Mononuclear cell (primary cell): ENCODE measurements around the gene GNAS-AS1. TPM values are rescaled to one million over a fixed set of nuclear protein-coding genes. Genes with fewer than 3 reads are reported as not detected.

ENCODE experiments used
- H3K27me3 ChIP-seq: 2 replicates; pipeline ENCODE4 v1.6.0; 2011; ENCODE audit warnings: low read length, control low read depth; ENCODE audit not compliant: insufficient read depth
- H3K4me1 ChIP-seq: 2 replicates; pipeline ENCODE4 v1.5.1; 2011; ENCODE audit warnings: mild to moderate bottlenecking, low read length, control low read depth; ENCODE audit not compliant: insufficient read depth
- H3K4me3 ChIP-seq: 2 replicates; pipeline ENCODE4 v1.5.1; 2011; ENCODE audit warnings: mild to moderate bottlenecking, low read length, moderate library complexity
- H3K9me3 ChIP-seq: 2 replicates; pipeline ENCODE4 v1.5.1; 2011; ENCODE audit warnings: low read depth, mild to moderate bottlenecking, control low read depth, low read length
- total RNA-seq: library from RNA; depleted of rRNA; stranded (reverse); fragments of >200 nt; gene quantifications from one replicate; pipeline ENCODE4 v1.2.3, GENCODE V29; 2012

The GNAS-AS1 gene
- total RNA-seq, 1 donor: 0.10 TPM

- Histone ChIP-seq H3K27me3 (no peaks in the 10 kb centered on the region), H3K9me3 (no peaks in the 10 kb centered on the region), H3K4me1 (peaks cover 35% of the 10 kb centered on the region), H3K4me3 (peak overlapping the region; percentile 60)
Measured at GRCh38 chr20:58890518-58891085, 39.9 kb upstream of the GNAS-AS1 start.

- no peaks in the 10 kb centered on the region for H3K9me3 ChIP-seq
- H3K4me3 ChIP-seq: peak overlapping the region; percentile 60
- H3K27me3 ChIP-seq: no peaks in the 10 kb centered on the region
- peaks cover 28% of the 10 kb centered on the region for H3K4me1 ChIP-seq
Measured at GRCh38 chr20:58889798-58890517, 39.3 kb upstream of the GNAS-AS1 start.

DNA sequence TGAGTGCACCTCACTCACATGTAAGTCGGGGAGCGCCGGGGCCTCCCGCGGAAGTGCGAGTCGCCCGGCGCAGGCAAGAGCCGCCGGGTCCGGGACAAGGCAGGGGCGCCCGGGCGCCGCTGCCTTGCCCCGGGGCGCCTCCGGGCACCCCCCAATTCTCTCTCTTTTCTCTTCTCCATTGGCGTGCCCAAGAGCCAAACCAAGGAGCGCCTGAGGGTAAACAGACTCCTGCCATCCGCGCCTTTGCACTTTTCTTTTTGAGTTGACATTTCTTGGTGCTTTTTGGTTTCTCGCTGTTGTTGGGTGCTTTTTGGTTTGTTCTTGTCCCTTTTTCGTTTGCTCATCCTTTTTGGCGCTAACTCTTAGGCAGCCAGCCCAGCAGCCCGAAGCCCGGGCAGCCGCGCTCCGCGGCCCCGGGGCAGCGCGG is 38.6 kb upstream of the GNAS-AS1 start:
- Histone ChIP-seq H3K9me3 (no peaks in the 10 kb centered on the region), H3K27me3 (no peaks in the 10 kb centered on the region), H3K4me1 (peaks cover 22% of the 10 kb centered on the region), H3K4me3 (peak overlapping the region; percentile 60)

DNA sequence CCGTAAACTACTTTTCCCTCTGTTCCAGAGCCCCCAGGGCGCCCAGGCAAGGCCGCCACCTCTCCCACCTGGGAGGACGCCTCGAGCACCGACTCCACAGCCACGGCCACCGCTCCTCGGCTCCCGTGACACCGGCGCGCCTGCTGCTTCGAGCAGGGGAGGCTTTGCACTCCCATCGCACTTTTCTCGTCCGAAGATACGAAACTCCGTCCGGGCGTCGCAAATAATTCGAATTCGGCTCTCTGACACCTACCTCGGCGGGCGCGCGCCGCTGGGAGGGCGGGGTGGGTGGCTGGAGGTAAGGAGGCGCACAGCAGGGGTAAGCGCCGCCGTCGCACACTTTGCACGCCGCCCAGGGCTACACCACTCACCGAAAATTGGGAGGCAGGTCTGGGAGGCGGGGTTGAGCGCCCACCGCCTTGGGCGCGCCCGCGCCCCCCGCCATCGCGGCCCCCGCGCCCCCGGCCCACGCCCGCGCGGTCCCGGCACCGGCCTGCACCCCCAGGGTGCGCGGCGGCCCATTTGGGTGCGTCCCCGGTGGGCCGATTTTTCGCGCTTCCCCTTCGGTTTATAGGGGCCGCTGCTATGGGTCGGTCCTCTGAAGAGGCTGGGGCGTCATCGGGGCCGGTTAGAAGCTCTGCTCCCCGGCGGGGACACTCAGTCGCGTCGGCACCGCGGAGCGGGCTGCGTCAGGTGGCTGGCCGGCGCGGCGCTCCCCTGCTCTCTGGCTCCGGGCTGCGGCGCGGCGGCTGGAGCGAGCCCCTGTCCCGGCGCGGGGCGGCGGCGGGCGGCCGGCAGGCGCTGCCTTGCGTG is 38.0 kb upstream of the GNAS-AS1 start:
- Histone ChIP-seq H3K27me3 (no peaks in the 10 kb centered on the region), H3K4me3 (peak overlapping the region; percentile 60), H3K4me1 (peaks cover 16% of the 10 kb centered on the region), H3K9me3 (no peaks in the 10 kb centered on the region)

DNA sequence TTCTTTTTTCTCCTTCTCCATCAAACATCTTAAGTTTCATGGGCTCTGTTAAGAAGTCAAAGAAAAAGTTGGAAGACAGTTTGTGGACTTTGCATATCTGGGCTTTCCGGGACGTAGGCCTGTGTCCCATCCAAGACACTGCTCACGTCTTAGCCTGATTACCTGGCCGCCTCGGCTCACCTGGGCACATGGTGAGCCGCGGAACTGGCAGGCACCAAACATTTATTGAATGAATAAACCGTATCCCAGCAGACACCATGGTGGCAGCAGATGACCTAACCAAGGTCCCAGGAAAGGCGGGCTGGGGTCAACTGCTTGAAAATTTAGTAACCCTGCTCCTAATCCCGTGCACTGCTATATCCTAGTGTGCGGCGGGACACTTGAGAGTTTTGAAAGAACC is 37.4 kb upstream of the GNAS-AS1 start:
- H3K4me3 ChIP-seq: peak overlapping the region; percentile 60
- H3K9me3 ChIP-seq: no peaks in the 10 kb centered on the region
- H3K27me3 ChIP-seq: no peaks in the 10 kb centered on the region
- peaks cover 14% of the 10 kb centered on the region for H3K4me1 ChIP-seq

DNA sequence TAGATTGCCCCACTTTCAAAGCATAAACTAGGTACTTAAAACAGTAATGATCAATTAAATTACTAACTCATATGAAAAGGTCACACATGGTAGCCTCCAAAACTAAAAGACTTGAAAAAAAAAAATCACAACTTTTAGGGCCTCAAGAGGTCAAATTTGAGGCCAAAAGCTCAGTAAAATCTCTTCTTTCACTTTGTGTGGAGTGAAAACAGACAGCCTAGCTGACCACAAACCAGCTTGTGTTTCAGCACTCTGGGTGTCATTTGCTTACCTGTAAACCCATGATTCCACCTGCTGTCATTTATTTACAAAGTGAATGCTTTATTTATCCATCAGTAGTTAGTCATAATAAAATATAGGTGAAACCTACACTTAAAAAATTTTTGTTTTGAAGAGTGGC is 35.8 kb upstream of the GNAS-AS1 start:
- peaks cover 10% of the 10 kb centered on the region for H3K4me1 ChIP-seq
- H3K27me3 ChIP-seq: no peaks in the 10 kb centered on the region
- no peaks in the 10 kb centered on the region for H3K9me3 ChIP-seq
- H3K4me3 ChIP-seq: no peak overlapping the region

DNA sequence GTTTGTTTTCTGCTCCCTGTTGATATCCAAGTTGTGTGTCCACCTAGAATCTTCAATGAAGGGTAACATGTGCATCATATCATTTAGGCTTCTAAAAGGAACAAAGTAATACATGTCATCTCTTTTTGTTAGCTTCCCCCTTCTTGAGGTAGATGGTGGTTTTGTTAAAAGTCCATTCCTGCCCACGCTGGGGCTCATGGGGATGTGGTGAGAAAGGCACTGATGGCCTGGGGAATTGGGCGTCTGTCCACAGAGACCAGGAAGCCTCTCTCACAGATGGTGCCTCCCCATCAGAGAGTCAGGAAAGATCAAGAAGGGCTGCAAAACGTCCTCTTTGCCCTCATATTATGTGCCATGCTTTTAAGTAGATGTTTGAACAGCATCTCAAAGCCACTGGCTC is 34.3 kb upstream of the GNAS-AS1 start:
- Histone ChIP-seq H3K4me1 (peaks cover 6% of the 10 kb centered on the region), H3K27me3 (no peaks in the 10 kb centered on the region), H3K4me3 (no peak overlapping the region), H3K9me3 (no peaks in the 10 kb centered on the region)

- H3K27me3 ChIP-seq: no peaks in the 10 kb centered on the region
- no peak overlapping the region for H3K4me3 ChIP-seq
- H3K4me1 ChIP-seq: peaks cover 6% of the 10 kb centered on the region
- H3K9me3 ChIP-seq: no peaks in the 10 kb centered on the region
Measured at GRCh38 chr20:58883241-58883691, 32.6 kb upstream of the GNAS-AS1 start.

GRCh38 chr20:58882704-58883089 is 32.0 kb upstream of the GNAS-AS1 start:
- no peak overlapping the region for H3K4me3 ChIP-seq
- H3K27me3 ChIP-seq: no peaks in the 10 kb centered on the region
- H3K4me1 ChIP-seq: peaks cover 6% of the 10 kb centered on the region
- no peaks in the 10 kb centered on the region for H3K9me3 ChIP-seq

- H3K27me3 ChIP-seq: no peaks in the 10 kb centered on the region
- peaks cover 9% of the 10 kb centered on the region for H3K4me1 ChIP-seq
- H3K9me3 ChIP-seq: no peaks in the 10 kb centered on the region
- no peak overlapping the region for H3K4me3 ChIP-seq
Measured at GRCh38 chr20:58880994-58881752, 30.5 kb upstream of the GNAS-AS1 start.

DNA sequence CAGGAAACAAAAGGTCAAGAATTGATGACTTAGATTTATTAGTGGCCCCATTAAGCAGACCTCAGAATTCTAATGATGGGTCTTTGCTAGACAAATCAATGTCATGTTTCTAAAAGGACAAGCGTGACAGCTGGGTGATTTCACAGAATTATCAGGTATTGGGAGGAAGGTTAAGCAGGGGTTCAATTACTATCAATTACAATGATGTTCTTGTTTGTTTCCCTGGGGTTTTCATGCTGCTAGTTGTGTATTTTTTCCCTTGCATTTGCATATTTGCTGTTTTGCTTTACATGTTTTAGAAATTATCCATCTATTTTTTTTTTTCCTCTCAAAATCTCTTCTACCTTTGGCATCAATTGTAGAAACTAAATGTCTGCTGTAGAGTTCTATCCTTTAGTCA is 29.7 kb upstream of the GNAS-AS1 start:
- Histone ChIP-seq H3K9me3 (no peaks in the 10 kb centered on the region), H3K27me3 (no peaks in the 10 kb centered on the region), H3K4me3 (no peak overlapping the region), H3K4me1 (peaks cover 9% of the 10 kb centered on the region)

GRCh38 chr20:58878399-58878798 is 27.7 kb upstream of the GNAS-AS1 start:
- no peak overlapping the region for H3K4me3 ChIP-seq
- H3K27me3 ChIP-seq: no peaks in the 10 kb centered on the region
- no peaks in the 10 kb centered on the region for H3K9me3 ChIP-seq
- peaks cover 9% of the 10 kb centered on the region for H3K4me1 ChIP-seq

GRCh38 chr20:58877976-58878360 is 27.3 kb upstream of the GNAS-AS1 start:
- no peaks in the 10 kb centered on the region for H3K9me3 ChIP-seq
- H3K4me1 ChIP-seq: peaks cover 9% of the 10 kb centered on the region
- H3K27me3 ChIP-seq: no peaks in the 10 kb centered on the region
- H3K4me3 ChIP-seq: no peak overlapping the region

GRCh38 chr20:58877050-58877975 is 26.6 kb upstream of the GNAS-AS1 start:
- no peaks in the 10 kb centered on the region for H3K9me3 ChIP-seq
- no peaks in the 10 kb centered on the region for H3K27me3 ChIP-seq
- no peak overlapping the region for H3K4me3 ChIP-seq
- peaks cover 9% of the 10 kb centered on the region for H3K4me1 ChIP-seq
